ENCODE data around the gene AP1S3.
"Not testable (repeated sequence)": the region's sequence is repeated elsewhere in the genome, so short reads cannot be mapped to it uniquely, and the experiment has no call there.

AP1S3 gene

GRCh38 chr2:223764796-223765195, 72.6 kb downstream of the AP1S3 start:
- Histone ChIP-seq H4K20me1 (ENCODE audit: insufficient read depth, low read length) (no peaks in the 10 kb centered on the region), H3K4me1 (ENCODE audit: insufficient read depth, low read length, severe bottlenecking) (no peaks in the 10 kb centered on the region), H3K4me3 (ENCODE audit: low read depth, low read length, poor library complexity, severe bottlenecking) (no peak overlapping the region), H3K79me2 (ENCODE audit: insufficient read depth, low read length) (no peaks in the 10 kb centered on the region), H3K9ac (ENCODE audit: low read length) (no peak overlapping the region), H3K9me3 (ENCODE audit: low read length) (no peaks in the 10 kb centered on the region), H3F3A (ENCODE audit: insufficient read depth, low read length) (no peaks in the 10 kb centered on the region), H3K27me3 (ENCODE audit: insufficient read depth, low read length) (no peaks in the 10 kb centered on the region), H3K4me2 (ENCODE audit: low read length) (no peak overlapping the region), H3K27ac (ENCODE audit: low read depth, low read length, poor library complexity, severe bottlenecking) (no peak overlapping the region), H2AFZ (ENCODE audit: low read length) (no peak overlapping the region), H3K9me2 (ENCODE audit: low read depth, low read length) (no peaks in the 10 kb centered on the region), H3K36me3 (ENCODE audit: insufficient read depth, low read length) (peaks cover 54% of the 10 kb centered on the region)
- no peak for TF ChIP-seq EZH2 (IDR thresholded peaks at IDR 0.05; ENCODE audit: borderline replicate concordance, low read length)
- no peak for TF ChIP-seq CTCF (IDR thresholded peaks at IDR 0.05; ENCODE audit: low read length)

- Histone ChIP-seq H3K9ac (ENCODE audit: low read length) (no peak overlapping the region), H3K27ac (ENCODE audit: low read depth, low read length, poor library complexity, severe bottlenecking) (no peak overlapping the region)
- TF ChIP-seq CTCF (IDR thresholded peaks at IDR 0.05; ENCODE audit: low read length) (no peak), EZH2 (IDR thresholded peaks at IDR 0.05; ENCODE audit: borderline replicate concordance, low read length) (no peak)
Measured at GRCh38 chr2:223762853-223763252, 74.5 kb downstream of the AP1S3 start.

GRCh38 chr2:223761746-223762145, 75.6 kb downstream of the AP1S3 start:
- H3K27ac ChIP-seq (ENCODE audit: low read depth, low read length, poor library complexity, severe bottlenecking); H3K9ac ChIP-seq (ENCODE audit: low read length); H3F3A ChIP-seq (ENCODE audit: insufficient read depth, low read length); H3K79me2 ChIP-seq (ENCODE audit: insufficient read depth, low read length); H3K27me3 ChIP-seq (ENCODE audit: insufficient read depth, low read length); H3K4me3 ChIP-seq (ENCODE audit: low read depth, low read length, poor library complexity, severe bottlenecking); H3K4me1 ChIP-seq (ENCODE audit: insufficient read depth, low read length, severe bottlenecking); H2AFZ ChIP-seq (ENCODE audit: low read length); H3K9me3 ChIP-seq (ENCODE audit: low read length); H4K20me1 ChIP-seq (ENCODE audit: insufficient read depth, low read length); H3K9me2 ChIP-seq (ENCODE audit: low read depth, low read length); H3K4me2 ChIP-seq (ENCODE audit: low read length): not testable (repeated sequence)
- peaks cover 42% of the 10 kb centered on the region for H3K36me3 ChIP-seq (ENCODE audit: insufficient read depth, low read length)

More at GRCh38 chr2:223762853-223763252, 74.5 kb downstream of the AP1S3 start:
- no peak overlapping the region for H3K4me3 ChIP-seq (ENCODE audit: low read depth, low read length, poor library complexity, severe bottlenecking)
- H4K20me1 ChIP-seq (ENCODE audit: insufficient read depth, low read length) = no peaks in the 10 kb centered on the region
- H3K27me3 ChIP-seq (ENCODE audit: insufficient read depth, low read length) = no peaks in the 10 kb centered on the region
- no peaks in the 10 kb centered on the region for H3K79me2 ChIP-seq (ENCODE audit: insufficient read depth, low read length)
- no peak overlapping the region for H2AFZ ChIP-seq (ENCODE audit: low read length)
- no peaks in the 10 kb centered on the region for H3K9me3 ChIP-seq (ENCODE audit: low read length)
- no peaks in the 10 kb centered on the region for H3K9me2 ChIP-seq (ENCODE audit: low read depth, low read length)
- H3K4me1 ChIP-seq (ENCODE audit: insufficient read depth, low read length, severe bottlenecking) = no peaks in the 10 kb centered on the region
- H3K4me2 ChIP-seq (ENCODE audit: low read length) = no peak overlapping the region
- peaks cover 48% of the 10 kb centered on the region for H3K36me3 ChIP-seq (ENCODE audit: insufficient read depth, low read length)
- H3F3A ChIP-seq (ENCODE audit: insufficient read depth, low read length) = no peaks in the 10 kb centered on the region

- H2AFZ ChIP-seq (ENCODE audit: low read length) = no peak overlapping the region
- no peaks in the 10 kb centered on the region for H3F3A ChIP-seq (ENCODE audit: insufficient read depth, low read length)
- no peak overlapping the region for H3K27ac ChIP-seq (ENCODE audit: low read depth, low read length, poor library complexity, severe bottlenecking)
- peaks cover 42% of the 10 kb centered on the region for H3K36me3 ChIP-seq (ENCODE audit: insufficient read depth, low read length)
- TF ChIP-seq EZH2 (IDR thresholded peaks at IDR 0.05; ENCODE audit: borderline replicate concordance, low read length) = no peak
- TF ChIP-seq CTCF (IDR thresholded peaks at IDR 0.05; ENCODE audit: low read length) = peak; percentile 40; the same call in 1 of the 2 replicates
- H3K4me2 ChIP-seq (ENCODE audit: low read length) = no peak overlapping the region
- H3K9ac ChIP-seq (ENCODE audit: low read length) = no peak overlapping the region
- no peaks in the 10 kb centered on the region for H3K79me2 ChIP-seq (ENCODE audit: insufficient read depth, low read length)
- H3K27me3 ChIP-seq (ENCODE audit: insufficient read depth, low read length) = no peaks in the 10 kb centered on the region
- H3K9me3 ChIP-seq (ENCODE audit: low read length) = no peaks in the 10 kb centered on the region
- no peaks in the 10 kb centered on the region for H4K20me1 ChIP-seq (ENCODE audit: insufficient read depth, low read length)
- H3K4me1 ChIP-seq (ENCODE audit: insufficient read depth, low read length, severe bottlenecking) = no peaks in the 10 kb centered on the region
- no peak overlapping the region for H3K4me3 ChIP-seq (ENCODE audit: low read depth, low read length, poor library complexity, severe bottlenecking)
- no peaks in the 10 kb centered on the region for H3K9me2 ChIP-seq (ENCODE audit: low read depth, low read length)
Measured at GRCh38 chr2:223760838-223761502, 76.4 kb downstream of the AP1S3 start.
